Subcutaneous adipose tissue (tissue), 4 donors: Measurements from ENCODE around the gene TXNRD2. TPM values are rescaled to one million over a fixed set of nuclear protein-coding genes. Genes with fewer than 3 reads are reported as not detected.

ENCODE experiments used
- total RNA-seq, 4 donors: library from RNA; depleted of rRNA; stranded (reverse); fragments of >200 nt; gene quantifications; one replicate each; pipeline ENCODE4 v1.1.0, GENCODE V29; 2016
- TF ChIP-seq, protein P1 (sequence below): fragments of 450-650 bp; IDR thresholded peaks from one replicate; pipeline ENCODE4 v1.5.1; 2016; ENCODE audit warnings: low read depth, mild to moderate bottlenecking, control low read depth, antibody characterized with exemption, moderate library complexity

TXNRD2 gene
- total RNA-seq, 4 donors from 2014 or later: 11.1 to 28.4 (median 15.8) TPM

DNA sequence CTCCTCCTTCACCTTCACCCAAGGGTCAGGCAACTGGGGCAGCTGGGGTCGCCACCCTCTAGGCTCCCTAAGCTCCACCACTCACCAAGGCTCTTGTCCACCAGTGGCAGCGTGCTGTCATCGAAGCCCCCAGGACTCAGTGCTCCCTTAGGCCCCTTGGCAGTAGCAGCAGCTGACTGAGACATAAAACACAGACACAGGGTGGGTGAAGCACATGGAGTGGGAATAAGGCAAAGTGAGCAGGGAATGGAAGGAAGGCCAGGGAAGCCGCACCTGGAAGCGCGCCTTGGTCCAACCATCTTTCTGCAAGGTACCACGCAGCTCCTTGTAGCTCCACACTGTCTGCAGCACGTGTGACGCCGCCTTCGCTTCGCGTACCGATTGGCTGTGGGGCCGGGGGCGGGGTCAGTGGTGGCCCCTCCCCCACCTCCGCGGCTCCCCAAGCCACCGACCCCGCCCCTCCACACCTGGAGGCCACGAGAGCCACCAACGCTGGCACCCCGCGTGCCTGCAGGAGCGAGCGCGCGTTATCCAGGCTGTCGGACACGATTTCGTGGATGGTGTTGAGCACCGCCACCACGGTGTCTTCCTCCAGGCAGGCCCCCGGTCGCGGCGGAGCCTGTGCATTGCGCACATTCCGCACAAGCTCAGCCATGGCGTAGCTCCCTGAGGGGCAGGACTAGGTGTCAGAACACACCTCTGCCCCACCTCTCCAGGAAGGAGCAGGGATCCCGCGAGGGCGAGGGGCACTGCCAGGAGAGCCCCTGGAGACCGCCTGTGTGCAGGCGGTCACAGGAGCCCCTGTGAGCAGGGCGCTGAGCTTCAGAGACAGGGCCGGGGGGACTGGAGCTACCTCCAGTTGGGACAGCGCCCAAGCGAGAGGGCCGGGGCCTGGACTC, 31.3 kb upstream of the TXNRD2 start:
- TF ChIP-seq, protein P1, sequence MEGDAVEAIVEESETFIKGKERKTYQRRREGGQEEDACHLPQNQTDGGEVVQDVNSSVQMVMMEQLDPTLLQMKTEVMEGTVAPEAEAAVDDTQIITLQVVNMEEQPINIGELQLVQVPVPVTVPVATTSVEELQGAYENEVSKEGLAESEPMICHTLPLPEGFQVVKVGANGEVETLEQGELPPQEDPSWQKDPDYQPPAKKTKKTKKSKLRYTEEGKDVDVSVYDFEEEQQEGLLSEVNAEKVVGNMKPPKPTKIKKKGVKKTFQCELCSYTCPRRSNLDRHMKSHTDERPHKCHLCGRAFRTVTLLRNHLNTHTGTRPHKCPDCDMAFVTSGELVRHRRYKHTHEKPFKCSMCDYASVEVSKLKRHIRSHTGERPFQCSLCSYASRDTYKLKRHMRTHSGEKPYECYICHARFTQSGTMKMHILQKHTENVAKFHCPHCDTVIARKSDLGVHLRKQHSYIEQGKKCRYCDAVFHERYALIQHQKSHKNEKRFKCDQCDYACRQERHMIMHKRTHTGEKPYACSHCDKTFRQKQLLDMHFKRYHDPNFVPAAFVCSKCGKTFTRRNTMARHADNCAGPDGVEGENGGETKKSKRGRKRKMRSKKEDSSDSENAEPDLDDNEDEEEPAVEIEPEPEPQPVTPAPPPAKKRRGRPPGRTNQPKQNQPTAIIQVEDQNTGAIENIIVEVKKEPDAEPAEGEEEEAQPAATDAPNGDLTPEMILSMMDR: no peak

DNA sequence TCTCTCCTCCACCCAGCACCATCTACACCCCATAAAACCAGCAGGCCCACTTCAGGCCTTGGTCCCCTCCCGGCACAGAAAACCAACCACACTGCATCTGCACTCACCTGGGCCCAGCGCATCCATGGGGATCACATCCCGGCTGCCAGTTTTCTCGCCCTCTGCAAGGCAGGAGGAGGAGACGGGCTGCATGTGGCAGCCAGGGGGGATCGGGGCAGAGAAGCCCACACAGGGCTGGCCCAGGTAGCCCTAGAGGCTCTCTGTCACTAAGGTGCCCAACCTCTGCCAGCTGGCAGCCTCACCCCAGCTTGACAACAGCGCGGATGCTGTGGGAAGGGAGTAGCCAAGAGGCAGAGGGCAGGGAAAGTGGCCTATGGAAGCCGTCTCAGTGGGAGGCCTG, 30.6 kb upstream of the TXNRD2 start:
- TF ChIP-seq, protein P1: no peak

DNA sequence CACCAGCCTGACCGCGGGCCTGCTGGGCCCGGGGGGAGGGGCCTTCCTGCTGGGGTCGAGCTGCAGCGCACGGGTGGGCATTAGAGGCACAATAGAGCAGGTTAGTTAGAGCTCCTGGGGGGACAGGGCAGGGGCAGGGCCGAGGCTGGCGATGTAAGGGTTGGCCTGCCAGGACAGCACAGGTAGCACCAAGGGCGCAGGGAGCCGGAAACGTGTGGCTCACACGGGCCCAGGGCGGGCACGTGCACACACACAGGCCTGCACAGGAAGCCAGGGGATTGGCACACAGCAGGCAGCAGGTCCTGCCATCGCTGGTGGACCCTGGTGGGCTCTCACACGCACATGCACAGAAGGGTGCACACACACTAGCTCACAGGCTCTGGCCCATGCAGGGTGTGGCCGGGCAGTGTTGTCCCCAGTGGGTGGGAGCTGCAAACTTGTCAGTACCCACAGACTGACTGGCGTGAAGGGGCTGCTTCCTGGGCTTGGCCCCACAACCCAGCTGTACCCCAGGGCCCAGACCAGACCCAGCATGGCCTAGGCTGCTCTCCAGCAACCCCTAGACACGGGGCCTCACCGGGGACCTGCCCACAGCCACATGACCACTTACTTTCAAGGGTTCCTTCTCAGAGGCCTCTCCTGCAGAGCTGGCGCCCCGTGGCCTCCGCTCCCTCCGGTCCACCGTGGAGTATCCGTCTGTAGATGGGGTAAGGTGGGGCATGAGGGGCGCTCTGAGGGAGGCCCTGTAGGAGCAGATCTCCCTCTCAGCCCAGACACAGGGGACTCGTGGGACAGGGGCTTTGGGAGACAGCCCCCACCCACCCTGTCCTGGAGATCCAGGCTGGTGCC, 29.9 kb upstream of the TXNRD2 start:
- TF ChIP-seq, protein P1: no peak

DNA sequence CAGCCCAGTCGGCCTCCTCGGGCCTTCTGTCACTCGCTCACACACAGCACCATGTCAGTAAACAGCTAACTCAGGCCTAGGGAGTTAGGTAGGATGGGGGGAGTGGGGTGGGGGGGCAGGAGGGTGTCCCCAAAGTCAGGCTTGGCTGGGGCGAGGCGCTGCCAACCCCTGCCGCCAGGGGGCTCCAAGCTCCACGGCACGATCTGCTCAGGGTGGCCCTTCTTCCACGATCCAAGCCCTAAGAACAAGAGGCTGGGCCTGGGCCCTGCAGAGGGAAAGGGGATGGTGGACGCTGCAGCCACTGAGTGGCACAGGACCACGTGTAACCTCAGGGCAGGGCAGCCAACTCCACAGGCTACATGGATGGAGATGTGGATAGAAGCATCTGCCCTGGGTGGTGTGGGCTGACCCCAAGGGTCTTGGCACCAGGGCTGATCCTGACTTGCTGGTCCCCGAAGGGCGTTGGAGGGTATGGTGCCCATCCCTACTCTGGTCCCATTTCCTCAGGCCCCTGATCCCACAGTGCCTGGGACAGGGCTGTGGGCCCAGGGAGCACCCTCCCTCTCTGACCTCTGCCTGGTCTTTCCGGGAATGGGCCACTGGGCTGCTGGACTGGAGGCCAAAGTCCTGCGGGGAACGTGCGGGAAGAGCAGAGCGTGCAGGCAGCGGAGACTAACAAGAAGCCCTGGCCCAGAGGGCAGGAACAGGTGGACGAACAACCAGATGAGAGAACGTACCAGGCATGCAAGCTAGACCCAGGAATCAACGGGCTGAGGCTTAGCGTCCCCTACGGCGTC, 29.1 kb upstream of the TXNRD2 start:
- TF ChIP-seq, protein P1: no peak

DNA sequence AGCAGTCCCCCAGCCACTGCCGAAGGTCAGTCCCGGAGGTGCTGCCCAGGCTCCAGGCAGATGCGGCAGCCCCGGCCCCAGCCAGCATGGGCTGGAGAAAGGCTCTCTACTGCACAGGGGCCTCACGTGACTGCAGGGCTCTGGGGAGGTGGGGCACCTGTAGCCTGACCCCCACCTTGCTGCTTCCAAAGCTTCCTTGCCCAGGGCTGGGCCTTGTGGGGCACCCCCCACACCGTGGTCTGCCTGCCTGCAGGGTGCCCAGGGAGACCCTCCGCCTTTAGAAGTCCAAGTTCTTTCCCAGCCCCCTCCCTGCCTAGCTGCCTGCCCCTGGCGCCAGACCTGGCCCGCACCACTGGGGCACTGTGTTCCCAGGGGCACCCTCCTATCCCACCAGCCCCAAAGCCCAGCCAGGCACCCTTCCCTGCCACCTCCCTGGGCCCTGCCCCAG, 28.4 kb upstream of the TXNRD2 start:
- TF ChIP-seq, protein P1: no peak

DNA sequence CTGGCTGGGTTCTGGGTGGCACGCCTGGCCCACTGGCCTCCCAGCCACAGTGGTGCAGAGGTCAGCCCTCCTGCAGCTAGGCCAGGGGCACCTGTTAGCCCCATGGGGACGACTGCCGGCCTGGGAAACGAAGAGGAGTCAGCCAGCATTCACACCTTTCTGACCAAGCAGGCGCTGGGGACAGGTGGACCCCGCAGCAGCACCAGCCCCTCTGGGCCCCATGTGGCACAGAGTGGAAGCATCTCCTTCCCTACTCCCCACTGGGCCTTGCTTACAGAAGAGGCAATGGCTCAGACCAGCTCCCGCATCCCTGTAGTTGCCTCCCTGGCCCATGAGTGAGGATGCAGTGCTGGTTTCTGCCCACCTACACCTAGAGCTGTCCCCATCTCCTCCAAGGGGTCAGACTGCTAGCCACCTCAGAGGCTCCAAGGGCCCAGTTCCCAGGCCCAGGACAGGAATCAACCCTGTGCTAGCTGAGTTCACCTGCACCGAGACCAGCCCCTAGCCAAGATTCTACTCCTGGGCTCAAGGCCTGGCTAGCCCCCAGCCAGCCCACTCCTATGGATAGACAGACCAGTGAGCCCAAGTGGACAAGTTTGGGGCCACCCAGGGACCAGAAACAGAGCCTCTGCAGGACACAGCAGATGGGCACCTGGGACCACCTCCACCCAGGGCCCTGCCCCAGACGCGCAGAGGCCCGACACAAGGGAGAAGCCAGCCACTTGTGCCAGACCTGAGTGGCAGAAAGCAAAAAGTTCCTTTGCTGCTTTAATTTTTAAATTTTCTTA, 27.7 kb upstream of the TXNRD2 start:
- TF ChIP-seq, protein P1: no peak
